HCT116 (cell line): ENCODE measurements around the gene SLIT1. TPM values are rescaled to one million over a fixed set of nuclear protein-coding genes. Genes with fewer than 3 reads are reported as not detected.

Source experiments
- ATAC-seq: fragments of 200-7000 bp; cut with Tn5 transposase; 2 replicates; pipeline ENCODE4 v1.9.1; 2020; ENCODE audit warnings: mild to moderate bottlenecking, moderate library complexity
- BruUV-seq: library from RNA; stranded (reverse); fragments of 400-500 nt; replicated peaks from 2 replicates; lab custom pipeline; 2021; lab: Mats Ljungman, UMichigan
- CTCF ChIA-PET: fragments of 300-600 bp; sonication (Branson Sonifier 250); formaldehyde crosslinking; loops from one replicate; lab custom pipeline; 2021; ENCODE audit warnings: antibody characterized with exemption; lab: Charles Lee
- POLR2A ChIA-PET: fragments of 300-600, 350-600 bp; sonication (Branson Sonifier 250); formaldehyde crosslinking; loops from one replicate; lab custom pipeline; 2021; ENCODE audit warnings: antibody characterized with exemption; lab: Charles Lee
- RAD21 ChIA-PET, 2 experiments: fragments of 300-600 bp; sonication (Branson Sonifier 250); formaldehyde crosslinking; loops; one replicate each; lab custom pipeline; 2023; ENCODE audit warnings: low total read pairs in 2 of 2; ENCODE audit not compliant: uncharacterized antibody in 2 of 2, unreplicated experiment in 2 of 2, low non-redundant PET in 1 of 2; lab: Charles Lee
- DNase-seq: peaks from one replicate; pipeline ENCODE4 v3.0.0-alpha.2; 2010; ENCODE audit warnings: low read depth, low spot score
- H2AFZ ChIP-seq: fragments of 200-600 bp; shearing (Covaris generic), sonication (generic); 2 replicates; pipeline ENCODE4 v1.6.1; 2017; ENCODE audit warnings: low read depth, mixed run types, mixed read lengths, antibody characterized with exemption, low read length; ENCODE audit not compliant: poor library complexity, severe bottlenecking
- H3K27ac ChIP-seq: 2 replicates; pipeline ENCODE4 v1.5.1; 2012; ENCODE audit warnings: low read depth, low read length
- H3K27me3 ChIP-seq: fragments of 200-600 bp; sonication (generic); 2 replicates; pipeline ENCODE4 v1.6.1; 2016; ENCODE audit warnings: mixed run types, low read length, mixed read lengths; ENCODE audit not compliant: insufficient read depth
- H3K36me3 ChIP-seq, 2 experiments: fragments of 200-500 bp in 1 of 2; fragments of 200-600 bp in 1 of 2; sonication (Bioruptor generic) in 1 of 2; sonication (generic) in 1 of 2; 2 replicates each; pipeline versions ENCODE4 v1.5.1 to v1.6.1; 2014 to 2016; ENCODE audit warnings: low read length in 2 of 2, inconsistent platforms in 1 of 2, mixed read lengths in 1 of 2, mixed run types in 1 of 2; ENCODE audit not compliant: insufficient read depth in 2 of 2, control insufficient read depth in 1 of 2
- H3K4me1 ChIP-seq, 2 experiments: fragments of 200-600 bp in 1 of 2; sonication (generic) in 1 of 2; 2 replicates each; pipeline versions ENCODE4 v1.5.1 to v1.6.1; 2012 to 2017; ENCODE audit warnings: low read length in 2 of 2, inconsistent platforms in 1 of 2, mild to moderate bottlenecking in 1 of 2, mixed read lengths in 1 of 2, mixed run types in 1 of 2, moderate library complexity in 1 of 2; ENCODE audit not compliant: insufficient read depth in 2 of 2, control insufficient read depth in 1 of 2
- H3K4me2 ChIP-seq: fragments of 200-600 bp; sonication (generic); 2 replicates; pipeline ENCODE4 v1.6.1; 2017; ENCODE audit warnings: mixed run types, low read length, mixed read lengths
- H3K4me3 ChIP-seq, 2 experiments: fragments of 200-600 bp in 1 of 2; sonication (generic) in 1 of 2; replicated peaks in 1 of 2; 2 replicates each; pipeline ENCODE4 v1.5.1; 2011 to 2016; ENCODE audit warnings: low read length in 2 of 2, control low read depth in 1 of 2, low read depth in 1 of 2, mild to moderate bottlenecking in 1 of 2, mixed read lengths in 1 of 2, mixed run types in 1 of 2
- H3K79me2 ChIP-seq: fragments of 200-600 bp; sonication (generic); 2 replicates; pipeline ENCODE4 v1.6.1; 2017; ENCODE audit warnings: mild to moderate bottlenecking, mixed run types, low read length, moderate library complexity, mixed read lengths; ENCODE audit not compliant: insufficient read depth
- H3K9ac ChIP-seq: fragments of 200-600 bp; sonication (generic); 2 replicates; pipeline ENCODE4 v1.6.1; 2016; ENCODE audit warnings: low read length, mixed read lengths
- H3K9me2 ChIP-seq: fragments of 200-600 bp; sonication (generic), shearing (Covaris generic); 2 replicates; pipeline ENCODE4 v1.6.1; 2017; ENCODE audit warnings: mixed run types, mild to moderate bottlenecking, moderate library complexity; ENCODE audit not compliant: insufficient read depth
- H3K9me3 ChIP-seq, 2 experiments: fragments of 200-500 bp in 1 of 2; fragments of 200-600 bp in 1 of 2; sonication (Bioruptor generic) in 1 of 2; sonication (generic) in 1 of 2; 2 replicates each; pipeline ENCODE4 v1.6.1; 2014 to 2017; ENCODE audit warnings: low read length in 2 of 2, mixed read lengths in 2 of 2, inconsistent platforms in 1 of 2, low read depth in 1 of 2, mild to moderate bottlenecking in 1 of 2, mixed run types in 1 of 2, moderate library complexity in 1 of 2; ENCODE audit not compliant: control insufficient read depth in 1 of 2, insufficient read depth in 1 of 2
- H4K20me1 ChIP-seq: fragments of 200-600 bp; sonication (generic), shearing (Covaris generic); 2 replicates; pipeline ENCODE4 v1.6.1; 2017; ENCODE audit warnings: mixed run types, mild to moderate bottlenecking, moderate library complexity; ENCODE audit not compliant: insufficient read depth
- ATF3 ChIP-seq: IDR thresholded peaks from 2 replicates; pipeline ENCODE4 v1.6.1; 2012
- CBX3 ChIP-seq: IDR thresholded peaks from 2 replicates; pipeline ENCODE4 v1.6.1; 2012; ENCODE audit warnings: low read depth
- CEBPB ChIP-seq: IDR thresholded peaks from 2 replicates; pipeline ENCODE4 v1.6.1; 2012; ENCODE audit warnings: low read depth
- CTCF ChIP-seq, 3 experiments: fragments of 200-600 bp in 1 of 3; sonication (generic) in 1 of 3; IDR thresholded peaks in 2 of 3; conservative IDR thresholded peaks in 1 of 3; 2 replicates each; pipeline ENCODE4 v1.5.1; 2012 to 2017; ENCODE audit warnings: low read depth in 2 of 3, low read length in 2 of 3, antibody characterized with exemption in 1 of 3, borderline replicate concordance in 1 of 3, control low read depth in 1 of 3, mild to moderate bottlenecking in 1 of 3, mixed read lengths in 1 of 3, mixed run types in 1 of 3, moderate library complexity in 1 of 3; ENCODE audit not compliant: insufficient read depth in 1 of 3
- EGR1 ChIP-seq: IDR thresholded peaks from 2 replicates; pipeline ENCODE4 v1.6.1; 2012; ENCODE audit warnings: low read depth
- EZH2phosphoT487 ChIP-seq: fragments of 200-600 bp; IDR thresholded peaks from 2 replicates; pipeline ENCODE4 v1.6.1; 2018; ENCODE audit warnings: antibody characterized with exemption, borderline replicate concordance
- JUND ChIP-seq: IDR thresholded peaks from 2 replicates; pipeline ENCODE4 v1.6.1; 2012
- POLR2A ChIP-seq: IDR thresholded peaks from 2 replicates; pipeline ENCODE4 v1.7.0; 2011; ENCODE audit warnings: borderline replicate concordance; ENCODE audit not compliant: insufficient read depth, insufficient read length; ENCODE audit errors: extremely low read depth
- POLR2AphosphoS5 ChIP-seq: IDR thresholded peaks from 2 replicates; pipeline ENCODE4 v1.6.1; 2011; ENCODE audit warnings: mild to moderate bottlenecking, low read depth, low read length, moderate library complexity
- RAD21 ChIP-seq: IDR thresholded peaks from 2 replicates; pipeline ENCODE4 v1.6.1; 2012; ENCODE audit warnings: low read depth, mild to moderate bottlenecking
- SRF ChIP-seq: IDR thresholded peaks from 2 replicates; pipeline ENCODE4 v1.6.1; 2012; ENCODE audit warnings: low read depth
- YY1 ChIP-seq: IDR thresholded peaks from 2 replicates; pipeline ENCODE4 v1.6.1; 2011; ENCODE audit warnings: low read length, low read depth, moderate library complexity, mild to moderate bottlenecking; ENCODE audit not compliant: insufficient replicate concordance; ENCODE audit errors: extremely low read depth
- ZBTB33 ChIP-seq: IDR thresholded peaks from 2 replicates; pipeline ENCODE4 v1.6.1; 2011; ENCODE audit warnings: mild to moderate bottlenecking, low read length, moderate library complexity; ENCODE audit not compliant: insufficient replicate concordance; ENCODE audit errors: extremely low read depth
- ZFX ChIP-seq: fragments of 450-650 bp; IDR thresholded peaks from 2 replicates; pipeline ENCODE4 v1.6.1; 2017
- ZNF274 ChIP-seq: fragments of 200-500 bp; sonication (Bioruptor generic); IDR thresholded peaks from 2 replicates; pipeline ENCODE4 v1.6.1; 2014; ENCODE audit warnings: mild to moderate bottlenecking, low read depth, low read length, inconsistent platforms
- intact Hi-C: fragments of 100-400 bp; cut with micrococcal nuclease; formaldehyde crosslinking; loops from 2 replicates; pipeline ENCODE4 v1.10.0; 2022
- total RNA-seq: library from RNA; stranded (reverse); gene quantifications from one replicate; pipeline ENCODE4 v1.2.1, GENCODE V29; 2021; ENCODE audit not compliant: unreplicated experiment
- TF ChIP-seq, protein P1 (sequence below): IDR thresholded peaks from 2 replicates; pipeline ENCODE4 v1.6.1; 2012; ENCODE audit warnings: low read depth

Gene SLIT1
- total RNA-seq, 1 experiment from 2014 or later: 0.42 TPM

DNA sequence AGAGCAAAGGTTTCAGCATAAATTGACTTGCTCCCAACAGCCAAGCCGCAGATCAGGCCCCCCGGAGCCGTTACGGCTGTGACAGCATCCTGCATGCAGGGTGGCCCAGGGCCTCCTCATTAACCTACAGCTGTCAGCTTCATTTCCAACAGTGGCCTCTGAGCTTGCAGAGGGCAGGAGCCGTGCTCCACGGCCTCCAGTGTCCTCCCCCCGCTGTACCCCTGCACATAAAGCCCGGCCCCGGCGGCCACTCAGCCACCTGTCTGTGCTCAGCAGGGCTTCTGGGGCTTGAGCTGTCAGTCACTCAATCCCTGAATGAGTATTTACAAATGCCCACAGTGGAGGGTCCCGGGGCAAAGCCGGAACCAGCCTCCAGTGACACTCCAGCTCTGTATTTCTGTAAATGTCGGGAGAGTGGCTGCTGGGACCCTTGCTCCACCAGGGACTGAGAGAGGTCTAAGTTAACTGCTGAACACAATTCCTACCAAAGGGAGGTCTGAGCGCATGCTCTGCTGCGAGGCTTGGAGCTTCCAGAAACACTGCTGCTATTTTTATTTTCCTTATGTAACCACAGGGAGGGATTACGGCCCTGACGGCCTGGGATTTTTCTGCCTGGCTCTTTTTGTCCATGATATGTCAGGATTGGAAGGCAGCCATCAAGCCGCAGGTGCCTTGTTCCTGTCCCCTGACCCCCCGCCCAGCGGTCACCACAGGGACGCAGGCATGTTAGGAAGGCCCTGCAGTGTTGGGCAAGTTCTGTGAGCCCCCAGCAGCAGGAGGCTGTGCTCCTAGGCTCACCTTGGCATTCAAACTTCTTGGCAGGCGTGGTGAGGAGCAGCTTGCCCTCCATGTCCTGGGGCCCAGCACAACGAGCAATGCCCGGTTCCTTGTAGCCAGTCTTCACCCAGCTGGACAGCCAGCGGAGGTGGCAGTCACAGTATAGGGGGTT, 165.0 kb downstream of the SLIT1 start:
- ATAC-seq: no peak

More for the DNA sequence above, 165.0 kb downstream of the SLIT1 start:
- H3K4me2 ChIP-seq: no peak overlapping the region
- peaks cover 11 to 20% of the 10 kb centered on the region in 2 experiments; a peak in 3 of 4 replicates for H3K4me1 ChIP-seq
- H3K9me3 ChIP-seq: no peaks in the 10 kb centered on the region
- H3K9me2 ChIP-seq: no peaks in the 10 kb centered on the region
- CTCF ChIA-PET: interaction anchor here (1.8 kb wide), 1 partner anchor 17 kb away, joined by 5 read pairs; no protein-coding TSS in a partner anchor
- no peaks in the 10 kb centered on the region for H3K36me3 ChIP-seq
- no peak overlapping the region for H3K4me3 ChIP-seq
- RAD21 ChIA-PET: no interaction called here
- H4K20me1 ChIP-seq: no peaks in the 10 kb centered on the region
- POLR2A ChIA-PET: no interaction called here
- no peak overlapping the region for H3K27ac ChIP-seq
- H3K79me2 ChIP-seq: no peaks in the 10 kb centered on the region
- intact Hi-C loops: loop anchor here (10.0 kb wide), 1 partner anchor 106 kb away; no protein-coding TSS in a partner anchor
- no peak overlapping the region for H2AFZ ChIP-seq
- no TSS peak for BruUV-seq
- H3K27me3 ChIP-seq: no peaks in the 10 kb centered on the region
- TF ChIP-seq CEBPB (no peak), POLR2AphosphoS5 (no peak), ZBTB33 (no peak), SRF (no peak), ATF3 (no peak), CBX3 (no peak), CTCF (IDR thresholded peaks at IDR 0.05 in 2 of 3, conservative IDR thresholded peaks at IDR 0.05 in 1 of 3; ENCODE audit: borderline replicate concordance in 1 of 3, insufficient read depth in 1 of 3, low read depth in 2 of 3, low read length in 2 of 3) (no peak), ZNF274 (no peak), RAD21 (no peak), EGR1 (no peak), POLR2A (no peak), YY1 (no peak), JUND (no peak), ZFX (no peak), EZH2phosphoT487 (no peak)
- TF ChIP-seq, protein P1, sequence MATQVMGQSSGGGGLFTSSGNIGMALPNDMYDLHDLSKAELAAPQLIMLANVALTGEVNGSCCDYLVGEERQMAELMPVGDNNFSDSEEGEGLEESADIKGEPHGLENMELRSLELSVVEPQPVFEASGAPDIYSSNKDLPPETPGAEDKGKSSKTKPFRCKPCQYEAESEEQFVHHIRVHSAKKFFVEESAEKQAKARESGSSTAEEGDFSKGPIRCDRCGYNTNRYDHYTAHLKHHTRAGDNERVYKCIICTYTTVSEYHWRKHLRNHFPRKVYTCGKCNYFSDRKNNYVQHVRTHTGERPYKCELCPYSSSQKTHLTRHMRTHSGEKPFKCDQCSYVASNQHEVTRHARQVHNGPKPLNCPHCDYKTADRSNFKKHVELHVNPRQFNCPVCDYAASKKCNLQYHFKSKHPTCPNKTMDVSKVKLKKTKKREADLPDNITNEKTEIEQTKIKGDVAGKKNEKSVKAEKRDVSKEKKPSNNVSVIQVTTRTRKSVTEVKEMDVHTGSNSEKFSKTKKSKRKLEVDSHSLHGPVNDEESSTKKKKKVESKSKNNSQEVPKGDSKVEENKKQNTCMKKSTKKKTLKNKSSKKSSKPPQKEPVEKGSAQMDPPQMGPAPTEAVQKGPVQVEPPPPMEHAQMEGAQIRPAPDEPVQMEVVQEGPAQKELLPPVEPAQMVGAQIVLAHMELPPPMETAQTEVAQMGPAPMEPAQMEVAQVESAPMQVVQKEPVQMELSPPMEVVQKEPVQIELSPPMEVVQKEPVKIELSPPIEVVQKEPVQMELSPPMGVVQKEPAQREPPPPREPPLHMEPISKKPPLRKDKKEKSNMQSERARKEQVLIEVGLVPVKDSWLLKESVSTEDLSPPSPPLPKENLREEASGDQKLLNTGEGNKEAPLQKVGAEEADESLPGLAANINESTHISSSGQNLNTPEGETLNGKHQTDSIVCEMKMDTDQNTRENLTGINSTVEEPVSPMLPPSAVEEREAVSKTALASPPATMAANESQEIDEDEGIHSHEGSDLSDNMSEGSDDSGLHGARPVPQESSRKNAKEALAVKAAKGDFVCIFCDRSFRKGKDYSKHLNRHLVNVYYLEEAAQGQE: no peak
- DNase-seq: no peak
- H3K9ac ChIP-seq: no peak overlapping the region
